ENCODE measurements around the gene ECD.

DNA sequence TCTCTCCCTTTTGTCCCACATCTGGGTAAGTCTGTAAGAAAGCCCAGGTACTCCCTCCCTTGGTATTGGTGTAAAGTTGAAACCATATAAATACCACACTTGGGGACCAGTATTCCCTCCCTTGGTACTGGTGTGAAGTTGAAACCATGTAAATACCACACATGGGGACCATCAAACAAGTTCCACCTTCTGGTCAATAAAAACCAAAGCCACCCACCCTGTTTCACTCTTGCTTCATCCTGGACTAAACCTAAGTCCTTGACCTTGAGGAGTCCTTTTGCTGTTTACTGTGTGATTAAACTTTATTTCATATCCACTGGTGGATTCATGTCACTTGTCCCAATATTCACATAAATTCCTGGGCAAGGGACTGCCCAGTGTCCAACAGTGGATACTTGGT, 79.5 kb downstream of the ECD start:
- TF ChIP-seq, protein P1, sequence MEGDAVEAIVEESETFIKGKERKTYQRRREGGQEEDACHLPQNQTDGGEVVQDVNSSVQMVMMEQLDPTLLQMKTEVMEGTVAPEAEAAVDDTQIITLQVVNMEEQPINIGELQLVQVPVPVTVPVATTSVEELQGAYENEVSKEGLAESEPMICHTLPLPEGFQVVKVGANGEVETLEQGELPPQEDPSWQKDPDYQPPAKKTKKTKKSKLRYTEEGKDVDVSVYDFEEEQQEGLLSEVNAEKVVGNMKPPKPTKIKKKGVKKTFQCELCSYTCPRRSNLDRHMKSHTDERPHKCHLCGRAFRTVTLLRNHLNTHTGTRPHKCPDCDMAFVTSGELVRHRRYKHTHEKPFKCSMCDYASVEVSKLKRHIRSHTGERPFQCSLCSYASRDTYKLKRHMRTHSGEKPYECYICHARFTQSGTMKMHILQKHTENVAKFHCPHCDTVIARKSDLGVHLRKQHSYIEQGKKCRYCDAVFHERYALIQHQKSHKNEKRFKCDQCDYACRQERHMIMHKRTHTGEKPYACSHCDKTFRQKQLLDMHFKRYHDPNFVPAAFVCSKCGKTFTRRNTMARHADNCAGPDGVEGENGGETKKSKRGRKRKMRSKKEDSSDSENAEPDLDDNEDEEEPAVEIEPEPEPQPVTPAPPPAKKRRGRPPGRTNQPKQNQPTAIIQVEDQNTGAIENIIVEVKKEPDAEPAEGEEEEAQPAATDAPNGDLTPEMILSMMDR (IDR thresholded peaks at IDR 0.05; ENCODE audit: insufficient read depth, low read depth, low read length) = no peak
- no peak for TF ChIP-seq EZH2 (IDR thresholded peaks at IDR 0.05; ENCODE audit: insufficient read depth, low read length)

Measured in astrocyte (in vitro differentiated cells and primary cell).